WERI-Rb-1 (cell line): ENCODE results near the gene KCNAB1.

Experiments
- DNase-seq: peaks from one replicate; pipeline ENCODE4 v3.0.0-alpha.2; 2020
- H3K27ac ChIP-seq: fragments of 250-450 bp; sonication (Bioruptor Pico); 2 replicates; pipeline ENCODE4 v1.5.1; 2020; ENCODE audit warnings: mild to moderate bottlenecking, moderate library complexity
- H3K27me3 ChIP-seq: fragments of 250-450 bp; sonication (Bioruptor Pico); 2 replicates; pipeline ENCODE4 v1.5.1; 2021; ENCODE audit warnings: mild to moderate bottlenecking, low read depth, moderate library complexity; ENCODE audit not compliant: insufficient read depth, severe bottlenecking
- H3K36me3 ChIP-seq: fragments of 250-450 bp; sonication (Bioruptor Pico); 2 replicates; pipeline ENCODE4 v1.5.1; 2020; ENCODE audit warnings: mild to moderate bottlenecking, moderate library complexity
- H3K4me3 ChIP-seq: 2 replicates; pipeline ENCODE4 v1.5.1; 2011; ENCODE audit warnings: low read depth, mild to moderate bottlenecking, control low read depth, low read length
- H3K9me3 ChIP-seq: fragments of 250-450 bp; sonication (Bioruptor Pico); 2 replicates; pipeline ENCODE4 v1.5.1; 2021; ENCODE audit warnings: mild to moderate bottlenecking, moderate library complexity; ENCODE audit not compliant: severe bottlenecking
- TF ChIP-seq, protein P1 (sequence below): IDR thresholded peaks from 2 replicates; pipeline ENCODE4 v1.5.1; 2011; ENCODE audit warnings: low read depth, mild to moderate bottlenecking, control low read depth, inconsistent platforms, low read length

Gene KCNAB1

DNA sequence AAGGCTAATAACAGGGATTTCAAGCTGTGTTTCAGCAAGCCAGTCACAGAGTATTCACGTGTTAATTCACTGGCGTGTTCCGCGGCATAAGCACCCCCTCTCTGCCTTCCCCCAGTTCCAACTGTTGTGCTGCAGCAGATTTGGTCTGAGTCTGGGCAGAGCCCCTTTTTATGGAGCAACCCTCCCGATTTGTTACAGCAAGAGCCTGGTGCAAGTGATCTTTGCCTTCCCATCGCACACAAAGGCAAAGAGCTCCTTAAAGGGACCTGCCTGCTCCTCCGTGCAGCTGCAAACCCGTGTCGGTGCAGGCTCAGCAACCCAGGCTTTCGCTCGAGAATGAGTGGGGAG is 170.5 kb downstream of the KCNAB1 start:
- no peak overlapping the region for H3K27ac ChIP-seq
- no peak for DNase-seq
- TF ChIP-seq, protein P1, sequence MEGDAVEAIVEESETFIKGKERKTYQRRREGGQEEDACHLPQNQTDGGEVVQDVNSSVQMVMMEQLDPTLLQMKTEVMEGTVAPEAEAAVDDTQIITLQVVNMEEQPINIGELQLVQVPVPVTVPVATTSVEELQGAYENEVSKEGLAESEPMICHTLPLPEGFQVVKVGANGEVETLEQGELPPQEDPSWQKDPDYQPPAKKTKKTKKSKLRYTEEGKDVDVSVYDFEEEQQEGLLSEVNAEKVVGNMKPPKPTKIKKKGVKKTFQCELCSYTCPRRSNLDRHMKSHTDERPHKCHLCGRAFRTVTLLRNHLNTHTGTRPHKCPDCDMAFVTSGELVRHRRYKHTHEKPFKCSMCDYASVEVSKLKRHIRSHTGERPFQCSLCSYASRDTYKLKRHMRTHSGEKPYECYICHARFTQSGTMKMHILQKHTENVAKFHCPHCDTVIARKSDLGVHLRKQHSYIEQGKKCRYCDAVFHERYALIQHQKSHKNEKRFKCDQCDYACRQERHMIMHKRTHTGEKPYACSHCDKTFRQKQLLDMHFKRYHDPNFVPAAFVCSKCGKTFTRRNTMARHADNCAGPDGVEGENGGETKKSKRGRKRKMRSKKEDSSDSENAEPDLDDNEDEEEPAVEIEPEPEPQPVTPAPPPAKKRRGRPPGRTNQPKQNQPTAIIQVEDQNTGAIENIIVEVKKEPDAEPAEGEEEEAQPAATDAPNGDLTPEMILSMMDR = no peak
- peak overlapping the region; percentile 28 for H3K4me3 ChIP-seq
- H3K36me3 ChIP-seq = no peaks in the 10 kb centered on the region
- H3K27me3 ChIP-seq = peaks cover 40% of the 10 kb centered on the region
- no peaks in the 10 kb centered on the region for H3K9me3 ChIP-seq

DNA sequence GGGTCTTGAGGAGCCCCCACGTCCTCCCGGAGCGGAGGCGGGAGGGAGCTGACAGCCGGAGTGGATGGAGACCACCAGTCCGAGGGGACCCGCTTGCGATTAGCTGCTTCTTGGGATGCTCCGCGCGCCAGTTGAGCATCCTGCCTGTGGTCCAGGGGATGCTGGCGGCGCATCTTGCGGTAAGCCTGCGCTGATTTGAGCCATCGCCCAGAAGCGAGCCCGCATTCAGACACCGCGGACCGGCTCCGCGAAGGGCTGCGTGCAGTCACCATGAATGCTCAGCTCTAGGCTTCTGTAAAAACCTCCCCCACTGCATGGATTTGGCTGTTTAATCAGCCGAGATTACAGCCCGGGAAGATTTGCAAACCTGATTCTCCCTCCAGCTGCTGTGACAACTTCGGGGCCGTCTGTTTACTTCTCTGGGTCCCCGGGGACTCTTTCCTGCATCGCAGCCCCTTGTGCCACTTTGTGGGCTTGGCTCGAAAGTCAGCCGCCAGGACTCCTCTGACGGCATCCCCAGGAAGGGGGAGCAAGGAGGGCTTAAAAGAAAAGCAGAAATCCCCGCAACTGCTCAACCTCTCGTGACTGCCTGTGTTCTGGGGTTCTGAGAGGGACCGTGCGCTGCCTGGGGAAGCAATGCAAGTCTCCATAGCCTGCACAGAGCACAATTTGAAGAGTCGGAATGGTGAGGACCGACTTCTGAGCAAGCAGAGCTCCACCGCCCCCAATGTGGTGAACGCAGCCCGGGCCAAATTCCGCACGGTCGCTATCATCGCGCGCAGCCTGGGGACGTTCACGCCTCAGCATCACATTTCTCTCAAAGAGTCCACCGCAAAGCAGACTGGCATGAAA is 171.1 kb downstream of the KCNAB1 start:
- Histone ChIP-seq H3K9me3 (no peaks in the 10 kb centered on the region), H3K27me3 (peaks cover 40% of the 10 kb centered on the region), H3K4me3 (peak overlapping the region; percentile 28), H3K36me3 (no peaks in the 10 kb centered on the region), H3K27ac (no peak overlapping the region)
- peak; percentile 60 for DNase-seq
- TF ChIP-seq, protein P1 = no peak

DNA sequence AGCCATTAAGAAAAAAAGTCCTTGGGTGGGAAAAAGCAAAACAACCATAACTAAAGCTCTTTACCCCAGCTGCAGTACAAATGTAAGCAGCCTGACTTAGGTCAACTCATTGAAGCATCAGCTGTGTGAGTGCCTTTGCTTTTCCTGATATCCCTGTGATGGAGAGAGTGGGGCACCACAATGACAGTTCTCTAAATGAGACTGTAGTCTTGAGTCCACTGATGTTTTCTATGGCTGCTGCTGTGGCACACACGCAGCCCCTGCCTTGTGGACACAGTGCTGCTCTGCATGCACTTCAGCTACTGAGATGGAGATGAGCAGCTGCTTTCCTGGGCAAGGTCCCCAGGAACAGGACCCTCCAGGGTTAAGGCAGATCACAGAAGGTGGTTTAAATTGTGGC is 173.2 kb downstream of the KCNAB1 start:
- TF ChIP-seq, protein P1 = no peak
- no peaks in the 10 kb centered on the region for H3K9me3 ChIP-seq
- no peaks in the 10 kb centered on the region for H3K36me3 ChIP-seq
- DNase-seq = no peak
- peaks cover 36% of the 10 kb centered on the region for H3K27me3 ChIP-seq
- no peak overlapping the region for H3K4me3 ChIP-seq
- H3K27ac ChIP-seq = no peak overlapping the region

DNA sequence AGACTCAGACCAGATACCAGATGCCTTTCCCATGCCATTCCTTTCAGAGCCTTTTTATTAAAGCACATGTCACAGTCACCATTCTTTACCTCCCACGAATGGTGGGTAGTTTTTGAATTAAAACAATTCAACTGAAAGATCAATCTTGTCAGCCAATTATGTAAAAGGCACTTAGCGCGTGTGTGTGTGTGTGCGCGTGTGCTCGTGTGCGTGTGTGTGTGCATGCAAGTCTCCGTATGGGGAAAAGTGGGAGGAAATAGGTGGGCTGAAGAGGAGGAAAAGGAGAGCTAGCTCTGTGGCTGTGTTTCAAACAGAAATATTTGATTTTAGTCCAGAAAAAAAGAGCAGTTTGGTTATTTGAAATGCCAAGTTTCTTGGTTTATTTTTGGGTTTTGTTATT is 177.2 kb downstream of the KCNAB1 start:
- no peaks in the 10 kb centered on the region for H3K36me3 ChIP-seq
- H3K9me3 ChIP-seq = no peaks in the 10 kb centered on the region
- TF ChIP-seq, protein P1 = no peak
- no peak overlapping the region for H3K27ac ChIP-seq
- no peak overlapping the region for H3K4me3 ChIP-seq
- no peak for DNase-seq
- no peaks in the 10 kb centered on the region for H3K27me3 ChIP-seq

DNA sequence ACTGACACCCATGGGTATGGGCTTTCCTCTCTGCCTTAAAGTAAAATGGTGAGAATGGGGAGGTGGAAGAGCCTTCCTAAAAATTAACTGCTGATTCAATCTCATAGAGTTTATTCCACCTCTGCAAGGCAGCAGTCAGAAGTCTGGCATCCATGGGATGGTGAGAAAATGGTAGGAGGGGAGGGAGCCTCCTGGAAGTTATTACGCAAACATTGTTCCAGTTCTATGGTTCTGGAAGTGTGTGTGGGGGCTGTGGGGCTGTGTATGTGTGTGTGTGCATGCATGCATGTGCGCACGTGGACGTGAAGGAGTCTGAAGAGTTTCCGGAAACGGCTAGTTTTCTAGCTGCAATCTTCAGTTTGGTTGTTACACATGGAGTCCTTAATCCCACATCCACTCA is 177.6 kb downstream of the KCNAB1 start:
- Histone ChIP-seq H3K27ac (no peak overlapping the region), H3K9me3 (no peaks in the 10 kb centered on the region), H3K36me3 (no peaks in the 10 kb centered on the region), H3K4me3 (no peak overlapping the region), H3K27me3 (no peaks in the 10 kb centered on the region)
- no peak for DNase-seq
- TF ChIP-seq, protein P1 = no peak

DNA sequence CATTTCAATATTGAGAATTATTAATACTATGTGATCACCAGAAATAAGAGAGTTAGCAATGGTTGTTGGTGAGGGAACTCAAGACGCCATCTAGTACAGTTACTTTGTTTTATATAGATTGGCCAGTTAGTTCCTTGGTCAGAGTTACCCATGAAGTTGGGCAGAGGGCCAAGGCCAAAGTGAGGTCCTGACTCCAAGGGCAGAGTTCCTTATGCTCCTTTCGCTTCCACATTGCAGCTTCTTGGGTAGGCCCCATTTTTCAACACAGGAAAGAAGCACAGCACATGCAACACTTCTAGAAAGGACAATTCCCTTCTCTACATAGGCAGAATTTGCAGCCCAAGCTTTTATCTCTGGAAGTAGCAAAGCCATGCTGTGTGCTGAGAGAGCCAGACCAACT is 178.6 kb downstream of the KCNAB1 start:
- no peak overlapping the region for H3K27ac ChIP-seq
- TF ChIP-seq, protein P1 = no peak
- no peaks in the 10 kb centered on the region for H3K9me3 ChIP-seq
- H3K27me3 ChIP-seq = peaks cover 1% of the 10 kb centered on the region
- H3K4me3 ChIP-seq = no peak overlapping the region
- H3K36me3 ChIP-seq = no peaks in the 10 kb centered on the region
- no peak for DNase-seq
